AML-193 (cell line): ENCODE results near the gene NPDC1.
A peak's percentile ranks its signal among the peaks of the same experiment; 100 is the strongest.
"Not testable (repeated sequence)": the region's sequence is repeated elsewhere in the genome, so short reads cannot be mapped to it uniquely, and the experiment has no call there.

Experiments
- DNase-seq, 2 experiments: peaks; one replicate each; lab custom pipeline; 2025; lab: John Stamatoyannopoulos, UW

NPDC1 gene

GRCh38 chr9:137040568-137040967 lies 5.4 kb downstream of the NPDC1 start:
- DNase-seq: no peak

GRCh38 chr9:137039611-137040366 lies 6.2 kb downstream of the NPDC1 start:
- DNase-seq: no peak

GRCh38 chr9:137038916-137039315 lies 7.1 kb downstream of the NPDC1 start:
- no peak for DNase-seq

GRCh38 chr9:137037483-137037882 lies 8.5 kb downstream of the NPDC1 start:
- no peak for DNase-seq

- no peak for DNase-seq
These were observed 8.9 kb downstream of the NPDC1 start for GRCh38 chr9:137037035-137037434.

- no peak for DNase-seq
These were observed 10.0 kb downstream of the NPDC1 start for GRCh38 chr9:137035937-137036336.

GRCh38 chr9:137035507-137035834 lies 10.5 kb downstream of the NPDC1 start:
- DNase-seq: no peak

- DNase-seq: peak; percentile 77 to 84
These were observed 11.1 kb downstream of the NPDC1 start for GRCh38 chr9:137034709-137035506.

GRCh38 chr9:137034039-137034708 lies 11.8 kb downstream of the NPDC1 start:
- DNase-seq: peak; percentile 78 to 79

GRCh38 chr9:137033481-137033880 lies 12.5 kb downstream of the NPDC1 start:
- not testable (repeated sequence) for DNase-seq

- peak; percentile 92 to 95 for DNase-seq
These were observed 13.1 kb downstream of the NPDC1 start for GRCh38 chr9:137032858-137033257.

GRCh38 chr9:137031904-137032640 lies 13.9 kb downstream of the NPDC1 start, which contains the start of gene FUT7:
Gene FUT7, minus strand, starts transcription at chr9:137032088. Its CDS starts 97 bp downstream, at chr9:137031991.
- peak; percentile 42 to 58 for DNase-seq

GRCh38 chr9:137030538-137031527 lies 15.1 kb downstream of the NPDC1 start:
- peak; percentile 87 to 94 for DNase-seq

GRCh38 chr9:137030006-137030405 lies 16.0 kb downstream of the NPDC1 start:
- DNase-seq: peak in 1 of 2 experiments; percentile 38

- DNase-seq: peak; percentile 73 to 78
These were observed 16.7 kb downstream of the NPDC1 start for GRCh38 chr9:137029058-137029936.

- peak; percentile 63 to 67 for DNase-seq
These were observed 17.5 kb downstream of the NPDC1 start for GRCh38 chr9:137028263-137029057.

- no peak for DNase-seq
These were observed 18.4 kb downstream of the NPDC1 start, which contains the start of gene ABCA2 for GRCh38 chr9:137027369-137028262. Gene ABCA2, minus strand, starts transcription at chr9:137028237. Its CDS starts 97 bp downstream, at chr9:137028140.

- no peak for DNase-seq
These were observed 19.1 kb downstream of the NPDC1 start for GRCh38 chr9:137026828-137027227.
